ENCODE data around the gene PTPRG.

DNA sequence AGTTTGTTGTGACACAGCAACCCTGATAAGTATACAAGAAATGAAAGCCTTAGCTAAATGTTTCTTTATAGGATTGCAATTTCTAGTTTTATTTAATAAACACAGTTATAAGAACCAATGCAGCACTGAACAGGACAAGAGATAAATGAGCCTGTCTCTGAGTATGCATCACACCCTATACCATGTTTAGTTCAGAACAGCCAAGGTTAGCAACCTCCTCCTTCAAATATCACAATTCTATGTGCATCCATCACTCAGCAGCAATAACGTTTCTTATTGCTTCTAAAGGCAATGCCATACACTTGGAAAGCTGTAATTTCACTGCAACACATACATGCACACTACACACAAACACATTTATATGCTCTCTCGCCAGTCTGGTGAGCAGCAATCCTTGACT lies 280.6 kb downstream of the PTPRG start:
- TF ChIP-seq, protein P1, sequence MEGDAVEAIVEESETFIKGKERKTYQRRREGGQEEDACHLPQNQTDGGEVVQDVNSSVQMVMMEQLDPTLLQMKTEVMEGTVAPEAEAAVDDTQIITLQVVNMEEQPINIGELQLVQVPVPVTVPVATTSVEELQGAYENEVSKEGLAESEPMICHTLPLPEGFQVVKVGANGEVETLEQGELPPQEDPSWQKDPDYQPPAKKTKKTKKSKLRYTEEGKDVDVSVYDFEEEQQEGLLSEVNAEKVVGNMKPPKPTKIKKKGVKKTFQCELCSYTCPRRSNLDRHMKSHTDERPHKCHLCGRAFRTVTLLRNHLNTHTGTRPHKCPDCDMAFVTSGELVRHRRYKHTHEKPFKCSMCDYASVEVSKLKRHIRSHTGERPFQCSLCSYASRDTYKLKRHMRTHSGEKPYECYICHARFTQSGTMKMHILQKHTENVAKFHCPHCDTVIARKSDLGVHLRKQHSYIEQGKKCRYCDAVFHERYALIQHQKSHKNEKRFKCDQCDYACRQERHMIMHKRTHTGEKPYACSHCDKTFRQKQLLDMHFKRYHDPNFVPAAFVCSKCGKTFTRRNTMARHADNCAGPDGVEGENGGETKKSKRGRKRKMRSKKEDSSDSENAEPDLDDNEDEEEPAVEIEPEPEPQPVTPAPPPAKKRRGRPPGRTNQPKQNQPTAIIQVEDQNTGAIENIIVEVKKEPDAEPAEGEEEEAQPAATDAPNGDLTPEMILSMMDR (conservative IDR thresholded peaks at IDR 0.05; ENCODE audit: low read depth, low read length) = no peak
- TF ChIP-seq EZH2 (IDR thresholded peaks at IDR 0.05; ENCODE audit: low read length, unreplicated experiment) = no peak
- TF ChIP-seq EZH2phosphoT487 (IDR thresholded peaks at IDR 0.05; ENCODE audit: borderline replicate concordance, low read length) = no peak

All from PC-3 (cell line).